Transverse colon (tissue), 4 donors: ENCODE results near the gene CADM3.

Source experiments
- EP300 ChIP-seq: sonication (generic); formaldehyde crosslinking; IDR thresholded peaks from one replicate; pipeline ENCODE4 v1.6.1; 2017; ENCODE audit warnings: antibody characterized with exemption, low read depth
- POLR2A ChIP-seq: fragments of 450-650 bp; IDR thresholded peaks from one replicate; pipeline ENCODE4 v1.6.1; 2016; ENCODE audit warnings: antibody characterized with exemption, mild to moderate bottlenecking, moderate library complexity
- POLR2AphosphoS5 ChIP-seq, 3 donors: sonication (generic); formaldehyde crosslinking; IDR thresholded peaks; one replicate each; pipeline ENCODE4 v1.6.1; 2016; ENCODE audit warnings: antibody characterized with exemption in 3 of 3
- TF ChIP-seq, protein P1 (sequence below), 5 experiments: fragments of 200-600 bp in 3 of 5; fragments of 450-650 bp in 2 of 5; sonication (generic) in 3 of 5; IDR thresholded peaks; 1 replicate in 2 of 5; 2 replicates in 3 of 5; pipeline ENCODE4 v1.5.1; 2016 to 2017; ENCODE audit warnings: antibody characterized with exemption in 5 of 5, inconsistent platforms in 3 of 5, mild to moderate bottlenecking in 2 of 5, moderate library complexity in 1 of 5

DNA sequence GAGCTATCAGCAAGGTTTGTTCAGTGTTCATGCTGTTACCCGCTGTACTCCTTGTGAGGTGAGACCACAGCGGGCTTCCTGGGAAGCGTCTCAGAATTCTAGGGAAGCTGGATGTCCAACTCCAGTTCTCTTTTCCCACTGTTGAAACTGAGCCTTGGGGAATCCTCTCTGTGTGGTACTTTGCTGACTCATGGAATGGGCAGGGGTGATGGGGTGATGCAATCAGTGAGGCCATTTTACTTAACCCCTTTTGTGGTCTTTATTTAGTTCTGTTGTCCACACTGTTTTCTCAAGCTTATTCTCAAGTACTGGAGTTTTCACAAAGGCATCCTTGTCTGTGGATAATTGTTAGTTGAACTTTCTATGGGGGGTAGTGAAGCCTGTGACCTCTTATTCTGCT lies 75.9 kb downstream of the CADM3 start:
- TF ChIP-seq, protein P1, sequence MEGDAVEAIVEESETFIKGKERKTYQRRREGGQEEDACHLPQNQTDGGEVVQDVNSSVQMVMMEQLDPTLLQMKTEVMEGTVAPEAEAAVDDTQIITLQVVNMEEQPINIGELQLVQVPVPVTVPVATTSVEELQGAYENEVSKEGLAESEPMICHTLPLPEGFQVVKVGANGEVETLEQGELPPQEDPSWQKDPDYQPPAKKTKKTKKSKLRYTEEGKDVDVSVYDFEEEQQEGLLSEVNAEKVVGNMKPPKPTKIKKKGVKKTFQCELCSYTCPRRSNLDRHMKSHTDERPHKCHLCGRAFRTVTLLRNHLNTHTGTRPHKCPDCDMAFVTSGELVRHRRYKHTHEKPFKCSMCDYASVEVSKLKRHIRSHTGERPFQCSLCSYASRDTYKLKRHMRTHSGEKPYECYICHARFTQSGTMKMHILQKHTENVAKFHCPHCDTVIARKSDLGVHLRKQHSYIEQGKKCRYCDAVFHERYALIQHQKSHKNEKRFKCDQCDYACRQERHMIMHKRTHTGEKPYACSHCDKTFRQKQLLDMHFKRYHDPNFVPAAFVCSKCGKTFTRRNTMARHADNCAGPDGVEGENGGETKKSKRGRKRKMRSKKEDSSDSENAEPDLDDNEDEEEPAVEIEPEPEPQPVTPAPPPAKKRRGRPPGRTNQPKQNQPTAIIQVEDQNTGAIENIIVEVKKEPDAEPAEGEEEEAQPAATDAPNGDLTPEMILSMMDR (IDR thresholded peaks at IDR 0.05) = no peak
- TF ChIP-seq POLR2A (no peak), EP300 (no peak), POLR2AphosphoS5 (IDR thresholded peaks at IDR 0.05) (no peak)
